Endothelial cell (in vitro differentiated cells): Measurements from ENCODE around the gene ATP13A3. TPM values are rescaled to one million over a fixed set of nuclear protein-coding genes. Genes with fewer than 3 reads are reported as not detected.

Experiments used
- DNase-seq: peaks from one replicate; pipeline ENCODE4 v3.0.0; 2021; ENCODE audit warnings: low spot score
- H3K27ac Mint-ChIP-seq: one replicate; pipeline ENCODE4 v1.8.0; 2021; ENCODE audit warnings: mixed read lengths, inconsistent platforms; ENCODE audit not compliant: unreplicated experiment
- H3K27me3 Mint-ChIP-seq: one replicate; pipeline ENCODE4 v1.8.0; 2021; ENCODE audit warnings: mild to moderate bottlenecking, moderate library complexity, mixed read lengths, inconsistent platforms; ENCODE audit not compliant: unreplicated experiment
- H3K36me3 Mint-ChIP-seq: one replicate; pipeline ENCODE4 v1.8.0; 2021; ENCODE audit warnings: mild to moderate bottlenecking, low read depth, mixed read lengths, inconsistent platforms; ENCODE audit not compliant: unreplicated experiment
- H3K4me1 Mint-ChIP-seq: one replicate; pipeline ENCODE4 v1.8.0; 2021; ENCODE audit warnings: mild to moderate bottlenecking, mixed read lengths, inconsistent platforms; ENCODE audit not compliant: unreplicated experiment
- H3K4me3 Mint-ChIP-seq: one replicate; pipeline ENCODE4 v1.8.0; 2021; ENCODE audit warnings: mild to moderate bottlenecking, mixed read lengths, inconsistent platforms; ENCODE audit not compliant: unreplicated experiment
- H3K9me3 Mint-ChIP-seq: one replicate; pipeline ENCODE4 v1.8.0; 2021; ENCODE audit warnings: mixed read lengths, inconsistent platforms; ENCODE audit not compliant: unreplicated experiment
- total RNA-seq: library from RNA; stranded (reverse); fragmentation: NEBNext Ultra II Directional; extraction: Animal tissue kit (Norgen Biotek cat#: 25700); gene quantifications from one replicate; pipeline ENCODE4 v1.2.1, GENCODE V29; 2021; ENCODE audit not compliant: unreplicated experiment
- TF ChIP-seq, protein P1 (sequence below): fragments of 200-600 bp; sonication (generic); IDR thresholded peaks from one replicate; pipeline ENCODE4 v1.5.0; 2021; ENCODE audit warnings: antibody characterized with exemption; ENCODE audit not compliant: unreplicated experiment

ATP13A3 gene
- total RNA-seq, 1 donor from 2014 or later: 32.1 TPM

DNA sequence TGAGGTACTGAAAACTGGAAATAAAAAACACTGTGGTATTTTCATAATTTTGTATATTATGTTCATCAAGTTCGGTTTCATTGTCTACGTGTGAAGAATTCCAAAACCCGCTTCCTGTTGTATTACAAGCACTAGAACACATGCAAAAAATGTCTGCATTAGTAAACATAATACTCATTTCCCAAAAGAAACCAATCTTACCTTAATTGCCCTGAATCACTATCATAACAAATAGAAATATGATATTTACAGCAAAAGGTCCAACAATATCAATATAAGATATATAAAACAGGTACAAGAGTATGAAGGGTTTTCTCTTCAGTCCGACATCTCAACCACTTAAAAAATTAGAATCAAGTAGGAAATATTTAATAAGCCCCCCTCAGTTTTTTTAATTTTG, 61.4 kb downstream of the ATP13A3 start:
- Mint-ChIP-seq H3K4me3 (no peak overlapping the region), H3K9me3 (no peaks in the 10 kb centered on the region), H3K27ac (no peak overlapping the region), H3K36me3 (peaks cover 5% of the 10 kb centered on the region), H3K4me1 (no peaks in the 10 kb centered on the region), H3K27me3 (no peaks in the 10 kb centered on the region)
- DNase-seq: no peak
- TF ChIP-seq, protein P1, sequence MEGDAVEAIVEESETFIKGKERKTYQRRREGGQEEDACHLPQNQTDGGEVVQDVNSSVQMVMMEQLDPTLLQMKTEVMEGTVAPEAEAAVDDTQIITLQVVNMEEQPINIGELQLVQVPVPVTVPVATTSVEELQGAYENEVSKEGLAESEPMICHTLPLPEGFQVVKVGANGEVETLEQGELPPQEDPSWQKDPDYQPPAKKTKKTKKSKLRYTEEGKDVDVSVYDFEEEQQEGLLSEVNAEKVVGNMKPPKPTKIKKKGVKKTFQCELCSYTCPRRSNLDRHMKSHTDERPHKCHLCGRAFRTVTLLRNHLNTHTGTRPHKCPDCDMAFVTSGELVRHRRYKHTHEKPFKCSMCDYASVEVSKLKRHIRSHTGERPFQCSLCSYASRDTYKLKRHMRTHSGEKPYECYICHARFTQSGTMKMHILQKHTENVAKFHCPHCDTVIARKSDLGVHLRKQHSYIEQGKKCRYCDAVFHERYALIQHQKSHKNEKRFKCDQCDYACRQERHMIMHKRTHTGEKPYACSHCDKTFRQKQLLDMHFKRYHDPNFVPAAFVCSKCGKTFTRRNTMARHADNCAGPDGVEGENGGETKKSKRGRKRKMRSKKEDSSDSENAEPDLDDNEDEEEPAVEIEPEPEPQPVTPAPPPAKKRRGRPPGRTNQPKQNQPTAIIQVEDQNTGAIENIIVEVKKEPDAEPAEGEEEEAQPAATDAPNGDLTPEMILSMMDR: no peak

DNA sequence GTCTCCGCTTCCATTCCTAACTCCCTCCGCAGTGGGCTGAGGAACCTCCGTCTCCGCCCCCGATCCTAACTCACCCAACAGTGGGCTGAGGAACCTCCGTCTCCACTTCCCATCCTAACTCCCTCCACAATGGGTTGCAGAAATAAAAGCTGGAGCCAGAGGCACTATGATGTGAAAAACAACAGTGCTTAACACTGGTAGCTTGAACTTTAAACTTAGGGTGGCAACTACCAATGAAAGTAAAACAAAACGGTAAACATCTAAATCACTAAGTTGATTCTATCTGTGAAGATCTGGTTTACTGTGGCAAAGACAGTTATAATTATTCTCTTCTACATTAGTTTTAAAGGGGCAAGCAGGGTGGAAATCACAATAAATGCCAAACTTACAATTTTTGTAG, 61.8 kb downstream of the ATP13A3 start:
- no peak for DNase-seq
- TF ChIP-seq, protein P1: no peak
- Mint-ChIP-seq H3K4me3 (no peak overlapping the region), H3K27ac (no peak overlapping the region), H3K9me3 (no peaks in the 10 kb centered on the region), H3K4me1 (no peaks in the 10 kb centered on the region), H3K27me3 (no peaks in the 10 kb centered on the region), H3K36me3 (peaks cover 5% of the 10 kb centered on the region)

DNA sequence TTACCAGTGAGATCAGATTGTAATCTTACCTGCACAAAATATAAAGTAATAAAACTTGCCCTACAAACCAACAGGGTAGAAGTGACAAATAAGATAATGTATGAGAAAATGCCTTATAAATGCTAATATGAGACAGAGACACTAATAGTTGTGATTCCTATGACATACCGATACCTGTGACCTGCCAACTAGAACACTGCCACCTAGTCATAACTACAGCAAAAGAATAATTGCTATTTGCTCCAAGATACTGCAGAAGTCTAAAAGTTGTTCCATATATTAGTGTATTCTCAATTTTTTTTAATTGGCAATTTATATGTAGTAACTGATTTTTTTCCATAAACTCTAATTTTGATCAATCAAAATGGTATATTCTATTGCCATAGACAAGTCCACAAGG, 62.4 kb downstream of the ATP13A3 start:
- H3K27me3 Mint-ChIP-seq: no peaks in the 10 kb centered on the region
- H3K4me3 Mint-ChIP-seq: no peak overlapping the region
- H3K36me3 Mint-ChIP-seq: peaks cover 2% of the 10 kb centered on the region
- DNase-seq: no peak
- no peak overlapping the region for H3K27ac Mint-ChIP-seq
- TF ChIP-seq, protein P1: no peak
- no peaks in the 10 kb centered on the region for H3K4me1 Mint-ChIP-seq
- no peaks in the 10 kb centered on the region for H3K9me3 Mint-ChIP-seq

DNA sequence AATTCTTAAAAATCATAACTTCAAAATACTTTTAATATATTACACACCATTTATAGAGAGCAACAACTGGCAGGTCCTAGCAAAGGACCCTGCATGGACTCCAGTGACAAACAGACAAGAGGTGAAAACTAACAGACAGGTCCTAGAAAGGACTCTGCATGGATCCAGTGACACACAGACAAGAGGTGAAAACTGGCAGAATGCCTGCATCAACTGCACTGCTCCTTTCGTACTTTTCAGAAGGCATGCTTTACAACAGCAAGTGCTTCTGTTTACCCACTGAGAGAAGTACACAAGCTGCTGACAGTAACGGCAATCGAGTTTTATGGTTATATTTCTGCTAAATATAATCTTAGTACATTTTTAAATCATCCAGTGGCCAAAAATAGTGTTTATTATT, 63.5 kb downstream of the ATP13A3 start:
- Mint-ChIP-seq H3K27me3 (no peaks in the 10 kb centered on the region), H3K27ac (no peak overlapping the region), H3K4me1 (no peaks in the 10 kb centered on the region), H3K4me3 (no peak overlapping the region), H3K36me3 (peaks cover 6% of the 10 kb centered on the region), H3K9me3 (no peaks in the 10 kb centered on the region)
- TF ChIP-seq, protein P1: no peak
- DNase-seq: no peak

DNA sequence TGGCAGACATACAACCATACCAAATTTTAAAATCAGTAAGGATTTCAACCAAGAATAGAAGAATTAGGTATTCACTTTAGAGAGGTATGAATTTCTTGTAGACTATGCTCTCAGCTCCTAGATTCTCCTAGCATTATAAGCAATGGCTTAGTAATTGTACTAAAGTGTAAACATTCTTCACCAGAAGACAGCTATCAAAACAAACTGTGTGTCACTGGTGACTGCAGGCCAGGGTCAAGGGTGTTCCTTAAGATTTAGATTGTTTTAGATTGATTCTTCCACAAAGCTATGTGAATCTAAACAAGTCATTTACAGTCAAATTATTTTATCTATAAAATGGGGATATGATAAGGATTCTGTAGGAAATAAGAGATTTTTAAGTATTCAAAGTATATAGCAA, 64.6 kb downstream of the ATP13A3 start:
- no peak for DNase-seq
- TF ChIP-seq, protein P1: no peak
- no peak overlapping the region for H3K27ac Mint-ChIP-seq
- H3K4me3 Mint-ChIP-seq: no peak overlapping the region
- H3K4me1 Mint-ChIP-seq: no peaks in the 10 kb centered on the region
- H3K9me3 Mint-ChIP-seq: no peaks in the 10 kb centered on the region
- peaks cover 9% of the 10 kb centered on the region for H3K36me3 Mint-ChIP-seq
- H3K27me3 Mint-ChIP-seq: peaks cover under 1% of the 10 kb centered on the region
